Activated T-cell treated with anti-CD3 and anti-CD28 coated beads for 24 hours (primary cell): ENCODE measurements around the gene CHAF1A.
A peak's percentile ranks its signal among the peaks of the same experiment; 100 is the strongest.

Experiments used
- DNase-seq: peaks from one replicate; pipeline ENCODE4 v3.0.0-alpha.2; 2020; ENCODE audit warnings: low read depth

The CHAF1A gene, protein sequence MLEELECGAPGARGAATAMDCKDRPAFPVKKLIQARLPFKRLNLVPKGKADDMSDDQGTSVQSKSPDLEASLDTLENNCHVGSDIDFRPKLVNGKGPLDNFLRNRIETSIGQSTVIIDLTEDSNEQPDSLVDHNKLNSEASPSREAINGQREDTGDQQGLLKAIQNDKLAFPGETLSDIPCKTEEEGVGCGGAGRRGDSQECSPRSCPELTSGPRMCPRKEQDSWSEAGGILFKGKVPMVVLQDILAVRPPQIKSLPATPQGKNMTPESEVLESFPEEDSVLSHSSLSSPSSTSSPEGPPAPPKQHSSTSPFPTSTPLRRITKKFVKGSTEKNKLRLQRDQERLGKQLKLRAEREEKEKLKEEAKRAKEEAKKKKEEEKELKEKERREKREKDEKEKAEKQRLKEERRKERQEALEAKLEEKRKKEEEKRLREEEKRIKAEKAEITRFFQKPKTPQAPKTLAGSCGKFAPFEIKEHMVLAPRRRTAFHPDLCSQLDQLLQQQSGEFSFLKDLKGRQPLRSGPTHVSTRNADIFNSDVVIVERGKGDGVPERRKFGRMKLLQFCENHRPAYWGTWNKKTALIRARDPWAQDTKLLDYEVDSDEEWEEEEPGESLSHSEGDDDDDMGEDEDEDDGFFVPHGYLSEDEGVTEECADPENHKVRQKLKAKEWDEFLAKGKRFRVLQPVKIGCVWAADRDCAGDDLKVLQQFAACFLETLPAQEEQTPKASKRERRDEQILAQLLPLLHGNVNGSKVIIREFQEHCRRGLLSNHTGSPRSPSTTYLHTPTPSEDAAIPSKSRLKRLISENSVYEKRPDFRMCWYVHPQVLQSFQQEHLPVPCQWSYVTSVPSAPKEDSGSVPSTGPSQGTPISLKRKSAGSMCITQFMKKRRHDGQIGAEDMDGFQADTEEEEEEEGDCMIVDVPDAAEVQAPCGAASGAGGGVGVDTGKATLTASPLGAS

DNA sequence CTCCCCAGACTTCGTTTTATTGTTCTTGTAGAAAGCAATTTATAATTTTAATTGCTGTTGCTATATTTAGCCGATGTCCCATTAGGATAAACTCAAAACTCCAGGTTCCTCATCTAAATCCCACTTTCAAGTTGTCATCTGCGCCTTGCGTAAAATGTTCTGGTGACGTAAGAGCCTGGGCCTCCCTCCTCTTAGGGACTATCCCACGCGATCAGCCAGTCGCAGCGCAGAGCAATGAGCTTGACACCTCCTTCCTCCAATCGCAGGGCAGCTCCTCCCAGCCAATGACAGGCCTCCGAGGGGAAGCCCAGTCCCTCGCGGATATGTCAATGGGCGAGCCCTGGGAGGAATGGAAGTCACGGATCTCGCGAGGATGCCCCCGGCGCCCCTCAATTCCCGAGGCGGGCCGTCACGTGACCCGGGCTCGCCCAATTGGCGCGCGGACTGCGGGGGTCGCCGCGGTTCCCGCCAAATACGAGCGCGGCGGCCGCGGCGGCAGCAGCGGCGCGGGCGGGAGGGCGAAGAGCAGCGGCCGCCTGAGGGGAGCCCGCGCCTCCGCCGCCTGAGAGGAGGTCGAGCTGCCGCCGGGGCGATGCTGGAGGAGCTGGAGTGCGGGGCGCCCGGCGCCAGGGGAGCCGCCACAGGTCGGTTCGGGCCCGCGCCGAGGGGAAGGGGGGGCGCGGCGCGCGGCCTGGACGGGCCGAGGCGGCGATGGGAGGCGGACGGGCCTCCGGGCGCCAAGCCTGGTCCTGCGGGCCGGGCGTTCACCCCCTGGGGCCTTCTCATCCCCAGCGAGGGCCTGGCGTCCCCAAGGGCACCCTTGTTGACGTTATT lies at the start of gene CHAF1A:
TSS of gene CHAF1A (plus strand) at position 470 of the 834 bp plus-strand sequence. CDS start at position 593, 123 bp downstream.
- DNase-seq = peak; percentile 98

DNA sequence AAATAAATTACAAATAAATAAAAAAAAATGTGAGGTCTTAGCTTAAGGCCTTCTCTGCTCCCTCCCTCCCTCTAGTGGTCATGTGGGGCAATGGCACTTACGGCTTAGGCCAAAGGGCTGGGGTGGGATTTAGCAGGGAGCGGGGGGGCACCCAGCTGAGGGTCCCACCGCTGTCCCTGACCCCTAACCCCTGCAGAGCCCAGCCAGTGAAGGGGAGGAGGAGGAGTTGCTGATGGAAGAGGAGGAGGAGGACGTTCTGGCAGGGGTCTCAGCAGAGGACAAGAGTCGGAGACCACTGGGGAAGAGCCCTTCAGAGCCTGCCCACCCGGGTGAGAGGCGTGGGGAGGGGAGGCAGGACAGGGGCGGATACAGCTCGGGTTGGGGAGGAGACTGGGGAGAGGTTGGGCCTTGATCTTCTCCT lies 49.7 kb upstream of the CHAF1A start:
- no peak for DNase-seq

DNA sequence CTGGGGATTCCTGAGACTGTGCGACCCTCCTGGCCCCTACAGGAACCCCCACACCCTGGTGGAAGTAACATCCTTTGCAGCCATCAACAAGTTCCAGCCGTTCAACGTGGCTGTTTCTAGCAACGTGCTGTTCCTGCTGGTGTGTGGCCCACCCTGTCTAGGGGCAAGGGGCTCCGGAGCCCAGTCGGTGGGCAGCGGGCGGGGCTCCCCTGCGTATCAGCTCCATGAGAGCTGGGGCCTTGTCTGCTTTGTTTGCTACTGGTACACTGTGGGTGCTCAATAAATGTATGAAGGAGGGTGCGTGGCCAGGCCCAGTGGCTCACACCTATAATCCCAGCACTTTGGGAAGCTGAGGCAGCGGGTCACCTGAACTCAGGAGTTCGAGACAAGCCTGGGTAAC lies 48.2 kb upstream of the CHAF1A start:
- no peak for DNase-seq

DNA sequence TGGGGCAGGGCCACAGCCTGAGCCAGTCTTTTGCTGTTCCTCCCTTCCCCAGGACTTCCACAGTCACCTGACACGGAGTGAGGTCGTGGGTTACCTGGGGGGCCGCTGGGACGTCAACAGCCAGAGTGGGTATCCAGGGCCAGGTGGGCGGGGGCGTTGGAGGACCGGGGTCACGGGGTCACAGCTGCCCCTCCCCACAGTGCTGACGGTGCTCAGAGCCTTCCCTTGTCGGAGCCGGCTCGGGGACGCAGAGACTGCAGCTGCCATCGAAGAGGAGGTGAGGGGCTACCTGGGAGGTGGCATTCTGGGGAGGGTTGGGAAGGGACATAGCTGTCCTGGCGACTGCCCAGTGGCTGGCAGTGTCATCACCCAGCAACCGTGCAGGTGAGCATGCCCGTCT lies 47.5 kb upstream of the CHAF1A start:
- no peak for DNase-seq

DNA sequence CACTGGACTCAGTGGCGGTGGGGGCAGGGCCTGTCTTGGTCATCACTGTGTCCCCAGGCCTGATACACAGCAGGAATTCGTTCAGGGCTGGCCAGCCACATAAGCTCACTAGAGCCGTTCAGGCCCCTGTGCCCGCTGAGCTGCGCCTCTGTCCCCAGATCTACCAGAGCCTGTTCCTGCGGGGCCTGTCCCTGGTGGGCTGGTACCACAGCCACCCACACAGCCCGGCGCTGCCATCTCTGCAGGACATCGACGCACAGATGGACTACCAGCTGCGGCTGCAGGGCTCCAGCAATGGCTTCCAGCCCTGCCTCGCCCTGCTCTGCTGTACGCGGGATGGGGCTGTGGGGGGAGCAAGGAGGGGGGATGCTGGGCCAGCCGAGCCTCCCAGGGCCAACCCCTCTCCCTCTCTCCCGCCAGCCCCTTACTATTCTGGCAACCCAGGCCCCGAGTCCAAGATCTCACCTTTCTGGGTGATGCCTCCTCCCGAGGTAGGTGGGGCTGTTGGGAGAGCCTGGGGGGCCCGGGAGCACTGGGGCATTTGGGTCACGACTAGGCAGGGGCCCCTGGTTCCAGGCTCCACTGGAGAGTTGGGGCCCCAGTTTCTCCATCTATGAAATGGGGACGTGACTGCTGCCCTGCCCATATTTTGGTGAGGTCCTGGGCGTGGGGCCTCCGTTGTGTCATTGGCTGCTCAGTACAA lies 45.2 kb upstream of the CHAF1A start:
- no peak for DNase-seq

DNA sequence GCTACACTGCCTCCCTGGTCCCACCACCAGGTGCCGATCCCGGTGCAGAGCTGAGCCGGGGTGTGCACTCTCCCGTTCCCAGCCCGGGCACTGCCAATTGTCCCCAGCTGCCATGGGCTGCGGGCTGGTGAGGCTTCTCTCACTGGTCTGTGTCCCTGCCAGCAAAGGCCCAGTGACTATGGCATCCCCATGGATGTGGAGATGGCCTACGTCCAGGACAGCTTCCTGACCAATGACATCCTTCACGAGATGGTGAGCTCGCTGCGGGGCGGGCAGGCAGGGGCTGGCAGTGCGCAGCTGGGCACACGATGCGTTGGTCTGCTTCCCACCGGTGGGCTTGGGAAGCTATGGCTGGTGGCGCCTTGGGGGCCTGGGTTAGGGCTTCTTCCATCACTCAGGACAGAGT lies 44.5 kb upstream of the CHAF1A start:
- DNase-seq = no peak

DNA sequence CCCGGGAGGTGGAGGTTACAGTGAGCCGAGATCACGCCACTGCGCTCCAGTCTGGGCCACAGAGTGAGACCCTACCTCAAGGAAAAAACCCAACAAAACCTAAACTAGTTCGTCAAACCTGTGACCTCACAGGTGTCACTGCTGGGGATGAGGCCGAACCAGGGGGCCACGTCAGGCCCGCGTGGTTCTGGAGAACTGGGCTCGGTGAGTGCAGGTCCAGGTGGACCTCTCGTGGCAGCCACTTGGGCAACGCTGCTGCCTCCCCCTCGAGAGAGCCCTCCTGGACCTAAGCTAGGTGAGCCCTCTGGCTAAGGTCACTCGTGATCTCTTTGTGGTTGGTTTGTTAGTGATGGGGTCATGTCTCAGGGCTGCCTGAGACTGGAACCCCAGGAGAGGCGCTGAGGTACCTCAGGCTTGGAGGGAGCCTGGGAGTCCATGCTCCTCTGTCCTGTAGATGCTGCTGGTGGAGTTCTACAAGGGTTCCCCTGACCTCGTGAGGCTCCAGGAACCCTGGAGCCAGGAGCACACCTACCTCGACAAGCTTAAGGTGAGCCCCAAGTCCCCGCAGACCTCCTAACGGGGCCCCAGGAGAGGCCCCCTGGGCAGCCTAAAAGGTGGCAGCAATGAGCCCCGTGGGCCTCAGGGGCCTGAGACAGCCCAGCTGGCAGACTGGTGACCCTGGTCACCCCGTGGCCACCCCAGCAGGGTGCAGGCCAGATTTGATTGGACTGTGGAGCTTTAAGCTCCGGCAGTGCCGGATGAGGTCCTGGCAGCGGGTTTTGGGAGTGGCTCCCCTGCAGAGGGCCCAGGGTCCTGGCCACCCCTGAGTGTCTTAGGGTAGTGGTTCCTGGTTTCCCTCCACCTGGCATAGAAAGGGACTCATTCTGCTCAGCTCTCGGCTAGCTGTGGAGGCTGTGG lies 43.5 kb upstream of the CHAF1A start:
- DNase-seq = no peak

DNA sequence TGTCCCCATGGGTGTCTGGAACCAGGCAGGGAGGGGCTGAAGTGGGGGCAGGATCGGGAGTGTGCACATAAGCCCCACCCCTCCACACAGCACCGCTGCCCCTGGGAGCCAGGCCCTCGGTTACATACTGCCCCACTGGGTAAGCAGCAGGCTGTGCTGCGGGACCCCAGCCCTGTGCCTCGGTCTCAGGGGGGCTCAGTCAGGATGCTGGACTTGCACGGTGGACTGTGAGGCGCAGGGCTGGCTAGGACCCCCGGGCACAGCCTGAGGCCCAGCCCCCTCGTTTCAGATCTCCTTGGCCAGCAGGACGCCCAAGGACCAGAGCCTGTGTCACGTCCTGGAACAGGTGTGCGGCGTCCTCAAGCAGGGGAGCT lies 42.8 kb upstream of the CHAF1A start:
- no peak for DNase-seq

DNA sequence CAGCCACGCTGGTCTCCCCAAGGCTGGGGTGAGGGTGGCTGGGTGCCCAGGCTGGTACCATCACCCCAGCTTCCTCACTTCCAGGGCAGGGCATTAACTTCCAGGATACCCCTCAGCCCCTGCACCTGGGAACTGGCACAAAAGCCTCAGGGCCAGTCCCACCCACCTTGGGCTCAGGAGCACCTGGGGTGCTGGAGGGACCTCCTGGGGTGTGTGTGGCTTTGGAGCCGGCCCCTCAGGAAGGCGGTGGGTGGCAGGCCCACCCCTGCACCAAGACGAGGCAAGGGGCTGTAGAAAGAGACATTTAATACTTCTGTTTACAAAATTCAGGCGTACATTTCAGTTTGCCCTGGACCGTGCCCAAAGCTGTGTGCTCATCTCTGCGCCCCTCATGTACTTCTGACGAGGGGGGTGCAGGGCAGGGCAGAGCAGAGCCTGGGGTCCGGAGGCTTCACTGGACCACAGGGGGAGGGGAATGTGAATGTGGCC lies 42.3 kb upstream of the CHAF1A start:
- no peak for DNase-seq

DNA sequence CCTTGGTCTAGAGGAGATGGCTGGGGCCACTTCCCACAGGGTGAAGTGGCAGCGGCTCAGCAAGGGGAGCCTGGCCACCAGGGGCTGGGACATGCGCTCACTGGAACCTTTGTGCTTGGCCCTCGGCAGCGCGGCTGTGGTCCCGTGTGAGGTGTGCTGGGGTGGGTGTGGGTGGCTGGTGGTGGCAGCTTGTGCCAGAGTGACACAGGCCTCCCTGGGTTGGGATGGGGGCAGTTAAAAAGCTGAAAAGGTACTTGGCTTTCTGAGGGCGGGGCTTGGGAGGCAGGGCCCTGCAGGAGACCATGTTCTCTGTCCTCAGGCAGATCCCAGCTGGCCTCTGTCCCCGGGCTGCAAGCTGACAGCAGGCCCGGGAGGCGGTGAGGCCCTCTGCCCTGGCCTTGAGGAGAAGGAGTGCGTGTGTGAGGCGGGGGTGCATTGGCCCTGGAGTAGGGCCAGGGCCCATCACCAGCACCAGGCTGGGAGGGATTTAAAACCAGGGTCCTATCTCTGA lies 41.7 kb upstream of the CHAF1A start:
- DNase-seq = no peak

DNA sequence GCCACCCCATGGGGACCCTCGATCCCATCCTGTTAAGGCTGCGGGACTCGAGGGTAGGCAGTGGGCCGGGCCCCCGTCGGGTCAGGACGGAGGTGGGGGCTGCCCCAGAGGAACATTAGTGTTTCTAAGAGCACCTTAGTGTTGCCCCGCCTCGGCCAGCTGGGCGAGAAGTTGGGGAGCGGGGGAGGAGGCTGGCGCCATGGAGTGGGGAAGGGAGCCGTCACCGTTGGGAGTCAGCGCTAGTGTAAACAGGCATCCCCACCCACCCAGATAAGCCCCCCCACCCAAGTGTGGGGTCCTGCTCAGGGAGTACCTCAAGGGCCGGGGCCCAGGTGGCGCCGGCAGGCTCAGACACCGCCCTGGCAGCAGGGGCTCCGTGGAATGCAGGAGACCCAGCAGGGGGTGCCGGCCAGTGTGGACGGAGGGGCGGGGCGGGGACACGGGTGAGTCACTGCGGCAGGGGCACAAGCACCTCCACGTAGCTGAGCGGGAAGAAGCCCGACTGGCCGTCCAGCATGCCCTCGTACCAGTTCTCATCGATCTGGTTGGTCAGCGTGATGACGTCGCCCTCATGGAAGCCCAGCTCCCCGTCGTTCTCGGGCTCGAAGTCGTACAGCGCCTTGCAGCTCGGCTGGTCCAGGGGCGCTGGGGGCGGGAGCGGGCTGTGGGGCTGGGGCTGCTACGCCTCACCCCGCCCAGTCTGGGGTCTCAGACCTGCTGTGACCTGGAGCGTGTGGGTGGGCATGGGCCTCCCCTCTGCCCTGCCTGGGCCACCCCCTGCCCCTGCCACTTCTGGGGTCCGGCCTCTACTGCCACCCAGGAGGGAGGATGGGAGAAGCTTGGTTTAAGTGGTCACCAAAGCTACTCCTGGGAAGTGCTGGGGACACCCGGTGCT lies 41.0 kb upstream of the CHAF1A start:
- DNase-seq = no peak

DNA sequence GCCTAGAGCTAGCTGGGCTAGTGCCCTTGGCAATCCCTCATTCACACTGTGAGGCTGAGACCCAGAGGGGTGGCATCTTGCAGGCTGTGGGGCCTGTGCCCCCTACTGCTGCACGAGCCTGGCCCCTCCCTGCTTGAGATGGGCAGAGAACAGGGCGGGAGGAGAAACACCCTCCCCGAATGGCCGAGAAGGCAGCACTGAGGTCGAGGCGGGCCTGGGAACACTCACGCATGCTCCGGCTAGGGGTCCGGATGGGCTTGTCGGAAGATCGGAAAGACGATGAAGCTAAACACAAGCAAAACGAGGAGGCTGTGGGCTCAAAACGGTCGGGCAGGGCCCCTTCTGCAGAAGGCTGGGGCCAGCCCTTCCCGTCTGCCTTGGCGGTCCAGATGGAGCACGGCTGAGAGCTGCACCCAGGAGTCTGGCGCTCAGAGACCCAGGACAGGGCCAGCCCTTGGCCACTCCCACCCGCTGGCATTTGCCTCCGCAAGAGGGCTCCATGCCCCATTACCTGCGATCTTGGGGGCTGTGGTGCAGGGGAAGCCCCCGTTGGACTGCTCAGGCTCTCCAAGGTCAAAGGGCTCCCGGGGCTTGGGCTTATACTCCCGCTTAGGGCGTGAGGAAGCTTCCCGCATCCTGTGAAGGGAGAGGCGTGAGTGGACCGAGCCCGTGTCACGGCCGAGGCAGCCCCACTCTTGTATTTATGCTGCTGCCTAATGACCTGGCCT lies 40.2 kb upstream of the CHAF1A start:
- no peak for DNase-seq

DNA sequence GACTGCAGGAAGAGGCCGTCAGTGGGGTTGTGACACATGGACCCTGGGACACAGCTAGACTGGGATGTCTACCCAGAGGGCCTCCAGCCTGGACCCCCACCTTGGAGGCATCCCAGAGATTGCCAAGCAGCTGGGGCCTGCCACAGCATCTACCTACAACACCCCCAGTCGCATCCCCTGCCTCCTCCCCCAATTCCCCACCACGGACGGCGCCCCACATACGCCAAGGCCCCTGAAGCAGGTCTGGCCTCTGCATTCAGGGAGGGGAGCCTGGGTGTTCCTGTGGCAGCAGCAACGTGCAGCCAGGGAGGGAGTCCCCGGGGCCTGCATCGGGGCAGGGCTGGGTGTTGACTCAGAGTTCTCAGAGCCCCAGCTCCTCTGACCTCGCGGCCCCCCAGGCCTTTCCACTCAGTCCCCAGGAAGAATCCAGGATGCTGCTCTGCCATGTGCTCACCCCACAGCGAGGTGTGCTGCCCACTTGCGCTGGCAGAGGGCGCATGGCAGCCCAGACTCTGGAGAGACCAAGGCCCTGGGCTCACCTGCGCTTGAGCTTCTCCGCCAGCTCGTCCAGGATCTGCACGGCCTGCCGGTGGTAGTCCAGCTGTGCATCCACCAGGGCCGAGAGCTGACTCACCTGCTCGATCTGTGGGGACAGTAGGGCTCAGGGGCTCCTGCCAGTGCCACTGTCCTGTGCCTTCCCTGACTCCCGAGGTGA lies 39.5 kb upstream of the CHAF1A start:
- no peak for DNase-seq

DNA sequence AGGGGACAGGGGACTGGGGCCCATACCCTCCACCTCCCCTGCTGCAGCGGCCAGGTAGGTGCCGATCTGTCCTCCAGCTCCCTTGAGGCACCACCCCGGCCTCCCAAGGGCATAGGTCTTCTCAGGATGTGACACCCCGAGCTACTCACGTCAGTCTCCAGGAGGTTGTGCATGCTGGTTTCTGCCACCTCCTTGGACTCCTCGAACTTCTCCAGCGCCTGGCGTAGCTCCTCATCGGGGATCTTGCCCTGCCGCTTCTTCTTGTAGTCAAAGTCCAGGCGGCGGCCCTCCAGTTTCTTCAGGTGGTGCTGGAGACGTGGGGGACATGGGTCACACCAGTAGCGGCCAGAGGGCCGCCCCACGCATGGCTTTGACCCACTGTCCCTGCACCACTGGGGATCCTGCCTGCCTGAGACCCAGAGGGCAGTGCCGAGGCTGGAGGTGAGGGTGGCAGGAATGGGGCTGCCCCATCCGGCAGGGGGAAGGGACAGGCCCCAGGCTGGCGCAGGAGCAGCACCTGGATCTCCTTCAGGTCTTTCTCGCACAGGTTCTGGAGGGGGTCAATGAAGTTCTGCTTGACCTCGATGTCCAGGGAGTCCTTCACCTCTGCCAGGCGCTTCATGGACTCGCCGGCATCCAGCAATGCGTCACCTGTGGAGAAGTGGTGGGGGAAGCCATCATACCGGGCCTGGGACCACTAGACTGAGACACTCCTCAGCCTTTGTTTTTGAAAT lies 38.7 kb upstream of the CHAF1A start:
- no peak for DNase-seq

DNA sequence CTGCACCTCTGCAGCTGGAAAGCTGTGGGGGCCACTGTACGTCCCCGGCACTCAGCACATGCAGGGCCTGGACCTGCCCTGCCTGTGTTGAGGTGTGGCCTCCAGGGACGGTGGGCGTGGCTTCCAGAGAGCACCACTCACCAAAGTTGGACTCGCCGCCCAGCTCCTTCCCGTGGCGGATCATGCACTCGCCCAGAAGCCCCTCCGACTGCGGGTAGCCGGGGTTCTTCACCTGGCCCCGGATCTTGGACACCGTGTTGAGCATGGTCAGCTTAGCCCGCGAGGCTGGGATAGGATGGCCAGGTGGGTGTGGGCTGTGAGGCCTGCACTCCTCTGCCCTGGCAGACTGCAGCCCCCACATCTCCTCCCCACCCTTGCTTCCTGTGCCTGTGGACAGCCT lies 37.1 kb upstream of the CHAF1A start:
- no peak for DNase-seq

DNA sequence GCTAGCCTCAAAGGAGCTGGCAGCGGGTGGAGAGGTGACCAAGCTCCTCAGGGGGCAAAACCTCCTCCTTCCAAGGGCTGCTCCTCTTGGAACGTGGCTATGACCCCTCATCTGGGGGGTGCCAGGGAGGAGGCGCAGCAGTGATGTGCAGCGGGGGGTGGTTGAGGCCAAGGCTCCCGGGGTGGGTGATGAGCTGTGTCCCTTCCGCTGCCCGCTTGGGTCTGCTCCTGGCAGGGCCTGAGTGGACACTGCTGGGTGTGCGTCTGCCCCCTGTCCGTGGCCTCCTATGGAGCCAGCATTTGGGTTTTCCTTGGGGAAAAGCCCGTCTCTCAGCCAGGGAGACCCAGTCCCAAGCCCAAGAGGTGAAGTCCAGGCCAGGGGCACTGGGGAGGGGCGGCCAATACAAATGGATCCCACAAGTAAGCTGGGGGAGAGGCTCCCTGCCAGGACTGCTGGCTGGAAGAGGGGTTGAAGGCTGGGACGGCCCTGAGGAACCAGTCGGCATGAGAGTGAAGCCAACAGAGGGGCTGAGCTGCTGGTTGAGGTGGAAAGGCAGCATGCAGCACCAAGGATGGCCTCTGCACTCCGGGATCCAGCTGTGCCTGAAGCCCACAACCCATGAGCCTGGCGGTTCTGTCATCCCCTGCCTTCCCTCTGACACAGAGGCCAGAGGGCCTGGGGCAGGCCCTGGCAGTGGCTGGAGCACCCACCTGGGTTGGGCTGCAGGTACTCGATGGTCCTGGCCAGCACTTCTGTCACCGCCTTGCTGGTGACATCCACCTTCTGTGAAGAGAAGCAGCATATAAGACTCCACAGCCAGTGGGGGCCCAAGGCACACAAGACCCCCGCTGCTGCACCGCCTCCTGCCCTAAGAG lies 36.4 kb upstream of the CHAF1A start:
- no peak for DNase-seq
